Pancreas (tissue), 10 donors: ENCODE data around the gene TGFB2. TPM values are rescaled to one million over a fixed set of nuclear protein-coding genes. Genes with fewer than 3 reads are reported as not detected.

Experiments
- ATAC-seq, 4 donors: fragments of 200-7000 bp; cut with Tn5 transposase; one replicate each; pipeline versions ENCODE4 v1.8.0 to v1.9.1; 2020; ENCODE audit warnings: mild to moderate bottlenecking in 4 of 4, moderate library complexity in 4 of 4
- DNase-seq, 6 donors: peaks; one replicate each; pipeline ENCODE4 v3.0.0-alpha.2; 2020
- FAIRE-seq: peaks from 2 replicates; lab custom pipeline; 2012; peaks lifted over from hg19 to GRCh38; lab: Jason Lieb, UNC
- H3K27ac ChIP-seq, 4 donors: fragments of 200-600 bp; sonication (generic); 1 replicate in 3 of 4; 2 replicates in 1 of 4; pipeline versions ENCODE4 v1.5.0 to v1.8.0; 2020
- H3K27me3 ChIP-seq, 4 donors: fragments of 200-600 bp; one replicate each; pipeline ENCODE4 v1.8.0; 2021
- H3K36me3 ChIP-seq, 3 donors: fragments of 200-600 bp; sonication (generic) in 1 of 3; one replicate each; pipeline versions ENCODE4 v1.5.0 to v1.8.0; 2020 to 2021
- H3K4me1 ChIP-seq, 3 donors: fragments of 200-600 bp; one replicate each; pipeline ENCODE4 v1.8.0; 2021
- H3K4me3 ChIP-seq, 4 donors: fragments of 200-600 bp; sonication (generic) in 2 of 4; one replicate each; pipeline versions ENCODE4 v1.5.0 to v1.8.0; 2020 to 2021
- H3K9me3 ChIP-seq, 4 donors: fragments of 200-600 bp; one replicate each; pipeline ENCODE4 v1.8.0; 2021
- CTCF ChIP-seq, 4 donors: fragments of 200-600 bp; sonication (generic) in 3 of 4; IDR thresholded peaks; one replicate each; pipeline versions ENCODE4 v1.5.0 to v1.8.0; 2021; ENCODE audit warnings: antibody characterized with exemption in 4 of 4
- WGBS, 2 donors: extraction: QIAGEN DNeasy Blood & Tissue Kit; methylation state at CpG; one replicate each; pipeline ENCODE4 v1.1.7; 2013; 5-methylcytosine and 5-hydroxymethylcytosine counted together
- intact Hi-C, 3 donors: fragments of 100-400 bp; cut with DNase I; formaldehyde crosslinking; loops; one replicate each; pipeline versions ENCODE4 v1.11.1 to v1.14.2; 2022
- polyA plus RNA-seq, 2 donors: library from polyadenylated mRNA; stranded (reverse); fragments of 200-250 nt; gene quantifications; one replicate each; pipeline ENCODE4 v1.2.3, GENCODE V29; 2013
- total RNA-seq, 6 donors: library from RNA; stranded (reverse); fragmentation: NEBNext Ultra II Directional in 4 of 6; extraction: Animal tissue kit (Norgen Biotek cat#: 25700) in 4 of 6; gene quantifications; one replicate each; pipeline versions ENCODE4 v1.2.1 to v1.2.4, GENCODE V29; 2021 to 2023
- donor health status: healthy with polysubstance abuse.
- donor health status: DM: no; HTN: no; CAD: no; lungs with moderate emphysema.
- donor health status: DM: no; HTN: no; CAD: no.
- donor health status: control.
- donor health status: control.
- donor health status: Bipolar disorder and iron deficiency.
- donor health status: DM: yes; HTN: yes; CAD: no.
- donor health status: DM: no; HTN: no; CAD: no.
- donor health status: DM: no; HTN: no; CAD: no.
- donor health status: DM: yes; HTN: yes; CAD: no.

Gene TGFB2
- total and polyA plus RNA-seq, 8 donors: 1.6 to 20.3 (median 2.9) TPM

- 93 to 95% methylated on average over 2 of the region's 2 CpGs for WGBS, 2 donors
- no peak for FAIRE-seq
- intact Hi-C loops: no loop called here
Observed at GRCh38 chr1:218433744-218434143, 88.6 kb downstream of the TGFB2 start.

GRCh38 chr1:218435528-218435927 is 90.4 kb downstream of the TGFB2 start:
- no peak for ATAC-seq
- no peak overlapping the region for H3K27ac ChIP-seq
- FAIRE-seq: no peak
- TF ChIP-seq CTCF (IDR thresholded peaks at IDR 0.05): no peak
- no peak for DNase-seq
- WGBS, 2 donors: 76 to 88% methylated on average over 5 of the region's 5 CpGs
- no peaks in the 10 kb centered on the region for H3K36me3 ChIP-seq
- H3K4me3 ChIP-seq: no peak overlapping the region
- no peaks in the 10 kb centered on the region for H3K4me1 ChIP-seq
- H3K9me3 ChIP-seq: no peaks in the 10 kb centered on the region
- H3K27me3 ChIP-seq: no peaks in the 10 kb centered on the region
- intact Hi-C loops: no loop called here

More at GRCh38 chr1:218433744-218434143, 88.6 kb downstream of the TGFB2 start:
- Histone ChIP-seq H3K27ac (no peak overlapping the region), H3K4me1 (no peaks in the 10 kb centered on the region), H3K9me3 (no peaks in the 10 kb centered on the region), H3K4me3 (no peak overlapping the region), H3K36me3 (no peaks in the 10 kb centered on the region), H3K27me3 (no peaks in the 10 kb centered on the region)
- ATAC-seq: no peak
- TF ChIP-seq CTCF (IDR thresholded peaks at IDR 0.05): no peak
- no peak for DNase-seq

- Histone ChIP-seq H3K36me3 (no peaks in the 10 kb centered on the region), H3K9me3 (no peaks in the 10 kb centered on the region), H3K4me1 (no peaks in the 10 kb centered on the region), H3K27ac (no peak overlapping the region), H3K4me3 (no peak overlapping the region), H3K27me3 (no peaks in the 10 kb centered on the region)
- intact Hi-C loops: no loop called here
- FAIRE-seq (no peak), ATAC-seq (no peak), DNase-seq (no peak)
- WGBS, 2 donors: 80 to 88% methylated on average over 1 of the region's 1 CpG
- no peak for TF ChIP-seq CTCF (IDR thresholded peaks at IDR 0.05)
Observed at GRCh38 chr1:218436346-218436745, 91.2 kb downstream of the TGFB2 start.

GRCh38 chr1:218436997-218437396 is 91.9 kb downstream of the TGFB2 start:
- no peaks in the 10 kb centered on the region for H3K27me3 ChIP-seq
- 78 to 92% methylated on average over 1 of the region's 1 CpG for WGBS, 2 donors
- no peak overlapping the region for H3K4me3 ChIP-seq
- DNase-seq (no peak), FAIRE-seq (no peak), ATAC-seq (no peak)
- H3K36me3 ChIP-seq: no peaks in the 10 kb centered on the region
- TF ChIP-seq CTCF (IDR thresholded peaks at IDR 0.05): no peak
- no peaks in the 10 kb centered on the region for H3K4me1 ChIP-seq
- no peak overlapping the region for H3K27ac ChIP-seq
- no peaks in the 10 kb centered on the region for H3K9me3 ChIP-seq
- intact Hi-C loops: no loop called here

GRCh38 chr1:218439541-218440295 is 94.6 kb downstream of the TGFB2 start:
- no peak for DNase-seq
- Histone ChIP-seq H3K27me3 (no peaks in the 10 kb centered on the region), H3K27ac (no peak overlapping the region), H3K4me3 (no peak overlapping the region), H3K4me1 (no peaks in the 10 kb centered on the region), H3K36me3 (no peaks in the 10 kb centered on the region), H3K9me3 (no peaks in the 10 kb centered on the region)
- ATAC-seq: no peak
- FAIRE-seq: no peak
- intact Hi-C loops: no loop called here
- TF ChIP-seq CTCF (IDR thresholded peaks at IDR 0.05): no peak
- WGBS, 2 donors: 72% methylated on average over 9 of the region's 9 CpGs
